KMS-11 (cell line): ENCODE results near the gene PRKD2.

Source experiments
- H2AFZ ChIP-seq: fragments of 200-600 bp; sonication (generic); 2 replicates; pipeline ENCODE4 v1.6.1; 2016; ENCODE audit warnings: antibody characterized with exemption, mixed run types, low read depth
- H3K27ac ChIP-seq: fragments of 200-600 bp; sonication (generic); 2 replicates; pipeline ENCODE4 v1.6.1; 2016; ENCODE audit warnings: mild to moderate bottlenecking, mixed run types
- H3K27me3 ChIP-seq: fragments of 200-600 bp; sonication (generic); 2 replicates; pipeline ENCODE4 v1.6.1; 2017; ENCODE audit warnings: mild to moderate bottlenecking, low read depth, mixed run types, moderate library complexity; ENCODE audit not compliant: insufficient read depth
- H3K36me3 ChIP-seq: fragments of 200-600 bp; sonication (generic); 2 replicates; pipeline ENCODE4 v1.6.1; 2017; ENCODE audit warnings: mild to moderate bottlenecking, mixed run types; ENCODE audit not compliant: insufficient read depth
- H3K4me1 ChIP-seq: fragments of 200-600 bp; sonication (generic); 2 replicates; pipeline ENCODE4 v1.6.1; 2016; ENCODE audit warnings: mild to moderate bottlenecking, low read depth, mixed run types; ENCODE audit not compliant: poor library complexity, severe bottlenecking
- H3K4me2 ChIP-seq: fragments of 200-600 bp; sonication (generic); 2 replicates; pipeline ENCODE4 v1.7.0; 2016; ENCODE audit warnings: mild to moderate bottlenecking, mixed run types
- H3K4me3 ChIP-seq: fragments of 200-600 bp; sonication (generic); IDR thresholded peaks from 2 replicates; pipeline ENCODE4 v1.6.1; 2017; ENCODE audit warnings: low read depth, low read length, mixed read lengths; ENCODE audit not compliant: insufficient read depth
- H3K79me2 ChIP-seq: fragments of 200-600 bp; sonication (generic); 2 replicates; pipeline ENCODE4 v1.6.1; 2016; ENCODE audit warnings: low read depth, mixed run types; ENCODE audit not compliant: insufficient read depth
- H3K9ac ChIP-seq: fragments of 200-600 bp; sonication (generic); 2 replicates; pipeline ENCODE4 v1.6.1; 2016; ENCODE audit warnings: mild to moderate bottlenecking, mixed run types
- H4K20me1 ChIP-seq: fragments of 200-600 bp; sonication (generic); 2 replicates; pipeline ENCODE4 v1.6.1; 2016; ENCODE audit warnings: mild to moderate bottlenecking, mixed run types; ENCODE audit not compliant: insufficient read depth
- TF ChIP-seq, protein P1 (sequence below): fragments of 200-600 bp; sonication (generic); conservative IDR thresholded peaks from 2 replicates; pipeline ENCODE4 v1.6.1; 2017; ENCODE audit warnings: low read depth, mild to moderate bottlenecking, antibody characterized with exemption, low read length, moderate library complexity, mixed read lengths

PRKD2 gene

DNA sequence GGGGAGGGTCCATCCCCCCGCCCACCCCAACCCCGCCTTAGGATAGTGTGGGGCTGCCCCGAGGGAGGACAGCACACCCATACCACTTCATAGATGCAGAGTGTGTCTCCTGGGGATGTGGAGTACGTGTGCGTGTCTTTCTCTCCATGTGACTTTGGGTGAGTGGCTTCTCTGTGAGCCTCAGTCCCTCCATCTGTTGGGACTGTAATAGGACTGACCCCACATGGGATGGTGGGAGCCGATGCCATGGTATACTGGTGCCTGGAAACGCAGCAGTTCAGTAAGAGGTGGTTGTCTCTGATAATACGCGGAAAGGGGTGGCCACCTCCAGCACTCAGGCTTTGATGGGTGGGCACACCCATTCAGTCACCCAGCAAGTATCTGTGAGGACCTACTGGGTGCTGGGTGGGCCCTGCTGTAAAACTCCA lies 816 bp upstream of the PRKD2 start:
- no peak overlapping the region for H3K4me3 ChIP-seq
- no peaks in the 10 kb centered on the region for H4K20me1 ChIP-seq
- peak overlapping the region; percentile 48 for H3K27ac ChIP-seq
- no peaks in the 10 kb centered on the region; the same call in 1 of the 2 replicates for H3K36me3 ChIP-seq
- H3K79me2 ChIP-seq = peaks cover 24% of the 10 kb centered on the region
- H3K27me3 ChIP-seq = no peaks in the 10 kb centered on the region
- H3K4me1 ChIP-seq = peaks cover 46% of the 10 kb centered on the region
- peak overlapping the region; percentile 70; the same call in 1 of the 2 replicates for H3K9ac ChIP-seq
- peak overlapping the region; percentile 80 for H3K4me2 ChIP-seq
- peak overlapping the region; percentile 72; the same call in 1 of the 2 replicates for H2AFZ ChIP-seq
- TF ChIP-seq, protein P1, sequence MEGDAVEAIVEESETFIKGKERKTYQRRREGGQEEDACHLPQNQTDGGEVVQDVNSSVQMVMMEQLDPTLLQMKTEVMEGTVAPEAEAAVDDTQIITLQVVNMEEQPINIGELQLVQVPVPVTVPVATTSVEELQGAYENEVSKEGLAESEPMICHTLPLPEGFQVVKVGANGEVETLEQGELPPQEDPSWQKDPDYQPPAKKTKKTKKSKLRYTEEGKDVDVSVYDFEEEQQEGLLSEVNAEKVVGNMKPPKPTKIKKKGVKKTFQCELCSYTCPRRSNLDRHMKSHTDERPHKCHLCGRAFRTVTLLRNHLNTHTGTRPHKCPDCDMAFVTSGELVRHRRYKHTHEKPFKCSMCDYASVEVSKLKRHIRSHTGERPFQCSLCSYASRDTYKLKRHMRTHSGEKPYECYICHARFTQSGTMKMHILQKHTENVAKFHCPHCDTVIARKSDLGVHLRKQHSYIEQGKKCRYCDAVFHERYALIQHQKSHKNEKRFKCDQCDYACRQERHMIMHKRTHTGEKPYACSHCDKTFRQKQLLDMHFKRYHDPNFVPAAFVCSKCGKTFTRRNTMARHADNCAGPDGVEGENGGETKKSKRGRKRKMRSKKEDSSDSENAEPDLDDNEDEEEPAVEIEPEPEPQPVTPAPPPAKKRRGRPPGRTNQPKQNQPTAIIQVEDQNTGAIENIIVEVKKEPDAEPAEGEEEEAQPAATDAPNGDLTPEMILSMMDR = no peak

GRCh38 chr19:46716672-46717033 lies 261 bp downstream of the PRKD2 start:
- TF ChIP-seq, protein P1 = no peak
- H2AFZ ChIP-seq = peak overlapping the region; percentile 72
- H3K27me3 ChIP-seq = no peaks in the 10 kb centered on the region
- peaks cover 46% of the 10 kb centered on the region for H3K4me1 ChIP-seq
- H3K4me3 ChIP-seq = no peak overlapping the region
- no peaks in the 10 kb centered on the region for H4K20me1 ChIP-seq
- H3K9ac ChIP-seq = peak overlapping the region; percentile 70; the same call in 1 of the 2 replicates
- peak overlapping the region; percentile 55; the same call in 1 of the 2 replicates for H3K27ac ChIP-seq
- peaks cover 24% of the 10 kb centered on the region for H3K79me2 ChIP-seq
- H3K4me2 ChIP-seq = peak overlapping the region; percentile 80
- no peaks in the 10 kb centered on the region; the same call in 1 of the 2 replicates for H3K36me3 ChIP-seq

DNA sequence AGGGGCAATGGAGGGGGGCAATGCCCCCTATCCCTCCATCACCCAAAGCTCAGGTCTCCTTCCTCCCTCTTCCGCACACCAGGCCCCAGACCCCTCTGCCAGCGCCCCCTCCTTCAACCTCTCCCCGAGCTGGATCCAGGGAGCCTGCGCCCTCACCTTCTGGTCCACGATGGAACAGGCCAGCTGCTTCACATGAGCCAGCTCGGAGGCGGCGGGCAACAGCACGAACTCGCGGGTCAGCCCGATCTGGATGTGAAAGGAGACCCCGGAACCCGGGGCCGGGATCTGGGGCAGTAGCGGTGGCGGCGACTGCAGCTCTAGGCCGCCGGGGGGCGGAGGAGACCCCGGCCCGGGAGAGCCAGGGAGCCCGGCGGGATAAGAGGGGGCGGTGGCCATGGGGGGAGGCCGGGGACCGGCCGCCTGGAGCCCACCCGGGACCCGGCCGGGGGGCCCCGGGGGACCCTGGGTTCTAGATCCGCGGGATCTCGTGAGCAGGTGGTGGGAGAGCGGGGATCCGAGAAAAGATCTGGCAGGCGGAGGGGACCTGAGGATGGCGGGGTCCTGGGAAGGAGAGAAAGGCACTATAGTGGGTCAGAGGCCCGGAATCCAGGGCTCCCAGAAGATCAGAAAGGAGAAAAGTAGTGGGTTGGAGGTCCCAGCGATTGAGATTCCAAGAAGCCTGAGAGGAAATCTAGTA lies 791 bp downstream of the PRKD2 start:
- no peaks in the 10 kb centered on the region; the same call in 1 of the 2 replicates for H3K36me3 ChIP-seq
- peaks cover 24% of the 10 kb centered on the region for H3K79me2 ChIP-seq
- H4K20me1 ChIP-seq = no peaks in the 10 kb centered on the region
- peak overlapping the region; percentile 55 for H3K27ac ChIP-seq
- H3K4me2 ChIP-seq = peak overlapping the region; percentile 80
- H2AFZ ChIP-seq = peak overlapping the region; percentile 72; the same call in 1 of the 2 replicates
- no peaks in the 10 kb centered on the region for H3K27me3 ChIP-seq
- H3K9ac ChIP-seq = peak overlapping the region; percentile 70
- peaks cover 46% of the 10 kb centered on the region for H3K4me1 ChIP-seq
- TF ChIP-seq, protein P1 = no peak
- H3K4me3 ChIP-seq = no peak overlapping the region

GRCh38 chr19:46715620-46715974 lies 1.3 kb downstream of the PRKD2 start:
- peaks cover 46% of the 10 kb centered on the region for H3K4me1 ChIP-seq
- peak overlapping the region; percentile 80 for H3K4me2 ChIP-seq

More at GRCh38 chr19:46715620-46715974, 1.3 kb downstream of the PRKD2 start:
- no peaks in the 10 kb centered on the region for H4K20me1 ChIP-seq
- TF ChIP-seq, protein P1 = no peak
- H3K9ac ChIP-seq = peak overlapping the region; percentile 70
- H3K79me2 ChIP-seq = peaks cover 24% of the 10 kb centered on the region
- no peaks in the 10 kb centered on the region; the same call in 1 of the 2 replicates for H3K36me3 ChIP-seq
- H3K27ac ChIP-seq = peak overlapping the region; percentile 55; the same call in 1 of the 2 replicates
- no peak overlapping the region for H2AFZ ChIP-seq
- no peaks in the 10 kb centered on the region for H3K27me3 ChIP-seq
- no peak overlapping the region for H3K4me3 ChIP-seq
